ENCODE measurements around the gene ZNF888.
"Not testable (repeated sequence)": the region's sequence is repeated elsewhere in the genome, so short reads cannot be mapped to it uniquely, and the experiment has no call there.

The ZNF888 gene

DNA sequence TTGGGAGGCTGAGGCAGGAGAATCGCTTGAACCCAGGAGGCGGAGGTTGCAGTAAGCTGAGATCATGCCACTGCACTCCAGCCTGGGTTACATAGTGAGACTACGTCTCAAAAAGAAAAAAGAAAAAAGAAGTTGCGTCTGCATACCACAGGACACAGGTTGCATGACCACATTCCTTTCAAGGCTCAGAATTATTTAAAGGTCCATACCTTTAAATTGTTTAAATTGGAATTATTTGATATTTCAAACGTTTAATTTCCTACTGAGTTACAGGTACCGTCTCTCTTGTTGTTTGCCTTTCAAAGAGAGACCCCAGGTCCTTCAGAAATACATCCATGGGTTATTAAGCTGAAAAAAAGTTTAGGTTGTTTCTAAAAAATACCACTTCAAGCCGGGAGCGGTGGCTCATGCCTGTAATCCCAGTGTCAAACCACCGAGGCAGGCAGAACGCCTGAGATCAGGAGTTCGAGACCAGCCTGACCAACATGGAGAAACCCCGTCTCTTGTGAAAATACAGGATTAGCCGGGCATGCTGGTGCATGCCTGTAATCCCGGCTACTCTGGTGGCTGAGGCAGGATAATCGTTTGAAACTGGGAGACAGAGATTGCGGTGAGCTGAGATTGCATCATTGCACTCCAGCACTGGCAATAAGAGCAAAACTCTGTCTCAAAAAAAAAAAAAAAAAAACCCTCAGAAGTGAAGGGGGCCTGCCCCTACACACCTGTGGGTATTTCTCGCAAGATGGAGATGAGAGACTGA is 20.8 kb upstream of the ZNF888 start:
- no peak overlapping the region for H3K4me3 ChIP-seq (ENCODE audit: low read depth, low read length)
- TF ChIP-seq, protein P1, sequence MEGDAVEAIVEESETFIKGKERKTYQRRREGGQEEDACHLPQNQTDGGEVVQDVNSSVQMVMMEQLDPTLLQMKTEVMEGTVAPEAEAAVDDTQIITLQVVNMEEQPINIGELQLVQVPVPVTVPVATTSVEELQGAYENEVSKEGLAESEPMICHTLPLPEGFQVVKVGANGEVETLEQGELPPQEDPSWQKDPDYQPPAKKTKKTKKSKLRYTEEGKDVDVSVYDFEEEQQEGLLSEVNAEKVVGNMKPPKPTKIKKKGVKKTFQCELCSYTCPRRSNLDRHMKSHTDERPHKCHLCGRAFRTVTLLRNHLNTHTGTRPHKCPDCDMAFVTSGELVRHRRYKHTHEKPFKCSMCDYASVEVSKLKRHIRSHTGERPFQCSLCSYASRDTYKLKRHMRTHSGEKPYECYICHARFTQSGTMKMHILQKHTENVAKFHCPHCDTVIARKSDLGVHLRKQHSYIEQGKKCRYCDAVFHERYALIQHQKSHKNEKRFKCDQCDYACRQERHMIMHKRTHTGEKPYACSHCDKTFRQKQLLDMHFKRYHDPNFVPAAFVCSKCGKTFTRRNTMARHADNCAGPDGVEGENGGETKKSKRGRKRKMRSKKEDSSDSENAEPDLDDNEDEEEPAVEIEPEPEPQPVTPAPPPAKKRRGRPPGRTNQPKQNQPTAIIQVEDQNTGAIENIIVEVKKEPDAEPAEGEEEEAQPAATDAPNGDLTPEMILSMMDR (IDR thresholded peaks at IDR 0.05; ENCODE audit: borderline replicate concordance, insufficient read depth, low read depth, low read length) = no peak

DNA sequence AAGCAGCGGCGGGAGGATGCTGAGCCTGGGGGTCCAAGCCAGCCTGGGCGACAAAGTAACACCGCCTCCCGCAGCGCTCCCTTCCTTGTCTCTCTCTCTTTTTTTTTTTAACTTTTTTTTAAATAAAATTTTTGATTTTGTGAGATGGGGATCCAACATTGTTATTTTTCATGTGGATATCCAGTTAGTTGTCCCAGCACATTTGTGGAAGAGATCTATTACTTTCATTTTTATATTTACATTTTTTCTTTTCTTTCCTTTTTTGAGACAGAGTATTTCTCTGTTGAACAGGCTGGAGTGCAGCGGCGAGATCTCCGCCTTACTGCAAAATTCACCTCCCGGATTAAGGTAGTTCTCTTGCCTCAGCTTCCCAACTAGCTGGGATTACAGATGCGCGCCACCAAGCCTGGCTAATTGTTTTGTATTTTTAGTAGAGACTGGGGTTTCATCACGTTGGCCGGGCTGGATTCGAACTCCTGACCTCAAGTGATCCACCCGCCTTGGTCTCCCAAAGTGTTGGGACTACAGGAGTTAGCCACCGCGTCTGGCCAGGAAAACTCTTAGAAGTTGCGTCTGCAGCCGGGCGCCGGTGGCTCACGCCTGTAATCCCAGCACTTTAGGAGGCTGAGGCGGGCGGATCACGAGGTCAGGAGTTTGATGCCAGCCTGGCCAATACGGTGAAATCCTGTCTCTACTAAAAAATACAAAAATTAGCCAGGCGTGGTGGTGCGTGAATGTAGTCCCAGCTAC is 20.1 kb upstream of the ZNF888 start:
- TF ChIP-seq, protein P1 (IDR thresholded peaks at IDR 0.05; ENCODE audit: borderline replicate concordance, insufficient read depth, low read depth, low read length) = no peak
- peak overlapping the region; percentile 54 for H3K4me3 ChIP-seq (ENCODE audit: low read depth, low read length)

DNA sequence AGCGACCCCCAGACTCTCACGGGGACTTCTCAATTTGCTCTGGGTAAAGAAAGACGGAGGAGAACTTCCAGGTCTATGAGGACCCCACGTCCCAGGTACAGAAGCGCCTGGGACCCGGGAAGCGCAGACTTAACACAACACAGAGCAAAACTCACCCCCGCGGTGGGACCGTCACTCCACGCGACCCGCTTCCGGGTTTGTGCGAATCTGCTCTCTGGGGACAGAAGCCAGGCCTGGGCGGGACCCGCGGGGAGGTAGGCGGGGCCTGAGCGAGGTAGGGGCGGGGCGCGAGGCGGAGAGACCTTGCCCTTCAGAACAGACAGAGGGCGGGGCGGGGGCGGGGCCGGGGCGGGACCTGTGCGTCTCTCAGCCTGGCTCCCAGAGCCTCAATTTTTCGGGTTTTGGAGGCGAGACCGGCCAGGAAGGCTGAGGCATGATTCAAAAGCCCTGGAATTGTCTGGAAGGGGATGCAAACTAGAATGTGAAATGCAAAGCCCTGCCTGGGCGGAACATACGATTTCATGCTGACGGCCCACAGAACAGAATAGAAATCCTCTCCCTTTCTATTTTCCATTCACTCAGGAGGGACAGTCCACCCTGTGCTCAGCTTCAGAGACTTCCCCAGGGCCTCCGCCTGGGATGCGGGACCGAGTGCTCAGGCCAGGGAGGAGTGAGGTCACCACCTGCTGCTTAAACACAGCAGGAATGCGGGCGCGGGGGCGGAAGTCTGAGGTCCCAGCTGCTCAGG is 19.3 kb upstream of the ZNF888 start:
- H3K4me3 ChIP-seq (ENCODE audit: low read depth, low read length) = peak overlapping the region; percentile 73
- TF ChIP-seq, protein P1 (IDR thresholded peaks at IDR 0.05; ENCODE audit: borderline replicate concordance, insufficient read depth, low read depth, low read length) = no peak

DNA sequence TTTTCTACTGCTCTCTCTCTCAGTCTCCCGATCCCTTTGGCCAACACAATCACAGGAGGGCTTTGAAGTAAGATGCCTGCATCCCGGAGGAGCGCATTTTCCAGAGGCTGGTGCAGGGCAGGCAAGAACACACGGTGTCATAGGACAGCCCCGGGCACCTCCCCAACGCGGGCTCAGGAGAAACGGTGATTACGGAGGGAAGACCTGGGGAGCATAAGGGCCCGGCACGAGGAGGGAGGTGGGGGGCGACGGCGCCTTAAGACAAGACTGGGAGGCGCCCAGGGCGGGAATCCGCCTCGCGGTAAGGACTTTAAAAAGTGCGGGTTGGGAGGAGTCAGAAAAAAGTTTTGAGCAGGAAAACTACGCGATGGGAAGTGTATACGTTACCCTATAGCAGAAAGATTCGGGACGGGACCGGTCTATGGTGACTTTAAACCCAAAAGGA is 18.7 kb upstream of the ZNF888 start:
- TF ChIP-seq, protein P1 (IDR thresholded peaks at IDR 0.05; ENCODE audit: borderline replicate concordance, insufficient read depth, low read depth, low read length) = no peak
- peak overlapping the region; percentile 73 for H3K4me3 ChIP-seq (ENCODE audit: low read depth, low read length)

DNA sequence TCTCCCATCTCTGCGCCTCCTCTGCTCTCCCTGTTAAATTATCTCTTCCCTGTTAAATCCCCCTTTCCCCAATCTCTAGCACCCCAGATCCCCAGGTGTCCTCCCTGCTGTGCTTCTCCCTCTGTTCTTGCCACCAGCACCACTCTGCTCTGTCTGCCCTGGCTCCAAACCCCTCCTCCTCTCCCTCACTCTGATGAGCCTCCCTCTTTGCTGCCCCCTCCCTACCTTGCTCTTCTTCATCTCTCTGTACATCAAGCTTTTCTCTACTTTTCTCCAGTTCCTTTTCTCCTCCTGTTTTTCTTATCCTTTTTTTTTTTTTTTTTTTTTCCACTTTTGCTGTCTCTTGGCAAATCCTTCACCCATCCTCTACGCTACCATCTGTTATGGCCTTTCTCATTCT is 18.3 kb upstream of the ZNF888 start:
- peak overlapping the region; percentile 73 for H3K4me3 ChIP-seq (ENCODE audit: low read depth, low read length)

DNA sequence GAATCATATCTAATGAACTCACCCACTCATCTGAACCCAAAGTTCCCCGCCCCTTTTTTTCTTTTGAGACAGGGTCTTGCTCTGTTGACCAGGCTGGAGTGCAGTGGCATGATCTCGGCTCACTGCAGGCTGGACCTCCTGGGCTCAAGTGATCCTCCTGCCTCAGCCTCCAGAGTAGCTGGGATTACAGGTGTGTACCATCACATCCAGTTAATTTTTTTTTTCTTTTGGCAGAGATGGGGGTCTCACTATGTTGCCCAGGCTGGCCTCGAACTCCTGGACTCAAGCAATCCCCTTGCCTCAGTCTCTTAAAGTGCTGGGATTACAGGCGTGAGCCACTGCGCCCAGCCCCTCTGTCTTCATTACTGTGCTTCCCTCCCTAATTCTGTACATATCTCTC is 17.7 kb upstream of the ZNF888 start:
- not testable (repeated sequence) for H3K4me3 ChIP-seq (ENCODE audit: low read depth, low read length)

DNA sequence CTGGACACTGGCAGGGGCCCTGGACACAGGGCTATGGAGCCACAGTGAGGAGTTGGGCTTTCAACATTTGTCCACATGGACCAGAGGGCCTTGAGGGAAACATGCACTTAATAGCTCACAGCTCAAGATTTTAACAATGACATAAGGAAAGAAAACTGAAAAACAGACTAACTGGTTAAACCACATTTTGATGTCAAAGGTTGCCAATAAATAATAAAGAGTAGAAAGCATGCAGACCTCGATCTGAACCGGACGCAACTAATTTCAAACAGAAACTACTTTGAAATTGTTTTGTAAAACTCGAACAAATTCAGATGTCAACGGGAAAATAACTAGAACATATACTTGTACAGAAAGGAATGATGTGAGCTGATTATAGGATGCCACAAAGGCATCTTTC is 15.5 kb upstream of the ZNF888 start:
- TF ChIP-seq, protein P1 (IDR thresholded peaks at IDR 0.05; ENCODE audit: borderline replicate concordance, insufficient read depth, low read depth, low read length) = no peak
- H3K4me3 ChIP-seq (ENCODE audit: low read depth, low read length) = no peak overlapping the region
